ENCODE data around the gene QPCT. TPM values are rescaled to one million over a fixed set of nuclear protein-coding genes. Genes with fewer than 3 reads are reported as not detected.
A peak's percentile ranks its signal among the peaks of the same experiment; 100 is the strongest.

The QPCT gene
- total RNA-seq, 2 experiments from 2014 or later: 0.51 to 0.64 TPM

DNA sequence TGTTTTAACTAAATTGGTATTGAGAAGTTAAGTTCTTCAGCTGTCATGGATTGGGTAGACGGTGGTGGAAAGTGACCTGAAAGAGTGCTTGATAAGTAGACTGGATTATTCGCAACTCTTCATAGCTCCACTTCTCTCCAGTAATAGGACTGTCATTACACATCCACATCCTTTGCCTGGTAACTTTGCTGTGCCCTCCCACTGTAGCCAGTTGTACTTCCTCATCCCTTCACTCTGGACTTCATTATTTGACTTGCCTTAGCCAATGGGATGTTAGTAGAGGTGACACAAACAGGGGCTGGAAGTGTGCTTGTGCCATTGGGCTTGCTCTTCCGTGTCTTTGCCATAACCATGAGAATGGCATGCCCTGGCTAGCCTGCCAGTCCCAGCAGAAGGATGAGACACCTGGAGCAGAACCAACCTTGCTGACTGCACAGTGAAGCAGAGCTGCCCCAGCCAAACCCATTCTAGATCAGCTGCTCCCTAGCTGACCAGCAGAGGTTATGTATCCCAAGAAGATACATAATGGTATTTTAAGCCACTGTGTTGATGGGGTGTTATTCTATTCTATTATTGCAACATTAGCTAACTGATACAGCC, 16.9 kb downstream of the QPCT start:
- ChIA-PET POLR2A (no interaction called here), CTCF (interaction anchor here (1.0 to 2.4 kb wide), 4 partner anchors 12 to 35 kb away, joined by 3 to 6 read pairs (median 4); no protein-coding TSS in a partner anchor)
- intact Hi-C loops (cut with DNase I, micrococcal nuclease): no loop called here
- Mint-ChIP-seq H3K27me3 (peaks cover 46% of the 10 kb centered on the region), H3K36me3 (ENCODE audit: low read depth) (no peaks in the 10 kb centered on the region), H3K4me1 (no peaks in the 10 kb centered on the region), H3K4me3 (no peak overlapping the region), H3K9me3 (ENCODE audit: low read depth) (no peaks in the 10 kb centered on the region), H3K27ac (no peak overlapping the region)
- ATAC-seq (no peak), DNase-seq (no peak)

DNA sequence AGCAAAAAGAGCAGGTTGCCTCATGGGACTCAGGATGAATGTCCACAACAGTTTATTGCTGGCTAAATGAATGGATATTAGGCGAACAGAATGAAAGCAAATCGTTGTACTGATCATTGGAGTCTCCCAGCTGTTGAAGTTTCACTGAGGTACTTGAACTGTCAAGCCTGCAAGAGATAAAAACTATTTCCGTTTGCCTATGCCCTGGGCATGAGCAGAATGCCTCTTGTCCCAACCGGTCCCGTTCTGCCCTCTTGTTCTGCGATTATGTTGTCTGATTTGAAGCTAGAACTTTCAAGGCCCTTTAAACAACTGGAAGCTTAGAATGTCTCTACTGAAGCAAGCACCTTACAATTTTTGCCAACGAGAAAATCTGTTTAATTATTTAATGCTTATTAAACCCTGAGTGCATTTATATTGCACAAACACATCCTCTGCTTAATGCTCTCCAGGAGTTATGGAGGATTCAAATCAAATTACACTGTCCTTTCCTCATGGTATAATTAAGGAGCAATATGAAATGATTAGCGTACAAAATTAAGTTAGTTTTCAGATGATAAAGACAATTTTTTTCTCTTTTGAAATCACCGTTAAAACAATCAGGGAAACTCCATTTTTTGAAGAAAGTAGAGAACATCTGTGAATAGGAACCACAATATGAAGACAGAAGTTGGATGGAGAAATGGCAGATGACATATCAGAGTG, 17.7 kb downstream of the QPCT start:
- no peaks in the 10 kb centered on the region for H3K36me3 Mint-ChIP-seq (ENCODE audit: low read depth)
- no peaks in the 10 kb centered on the region for H3K9me3 Mint-ChIP-seq (ENCODE audit: low read depth)
- DNase-seq (no peak), ATAC-seq (no peak)
- H3K27ac Mint-ChIP-seq: no peak overlapping the region
- H3K4me1 Mint-ChIP-seq: no peaks in the 10 kb centered on the region
- CTCF ChIA-PET: interaction anchor here (0.8 to 2.4 kb wide), 4 partner anchors 12 to 34 kb away, joined by 3 to 6 read pairs (median 4); no protein-coding TSS in a partner anchor
- H3K27me3 Mint-ChIP-seq: peaks cover 45% of the 10 kb centered on the region
- POLR2A ChIA-PET: no interaction called here
- intact Hi-C loops (cut with DNase I, micrococcal nuclease): no loop called here
- H3K4me3 Mint-ChIP-seq: no peak overlapping the region

DNA sequence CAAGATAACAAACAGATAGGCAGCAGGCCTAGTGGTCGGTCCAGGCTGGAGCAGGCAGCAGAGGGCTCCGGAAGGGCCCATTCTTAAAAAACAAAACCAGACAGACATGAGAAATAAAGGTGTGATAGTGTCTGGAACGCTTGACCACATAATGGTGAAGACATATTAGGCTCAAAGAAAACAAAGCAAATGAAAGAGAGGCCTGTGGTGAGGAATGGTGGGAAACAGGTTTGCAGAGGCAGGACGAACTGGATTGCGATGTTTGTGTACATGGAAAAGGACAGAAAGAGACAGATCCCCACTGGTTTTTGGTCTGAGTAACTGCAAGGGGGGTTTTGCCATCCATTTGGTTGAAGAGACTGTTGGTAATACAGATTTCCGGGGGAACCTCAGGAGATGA, 19.9 kb downstream of the QPCT start:
- Mint-ChIP-seq H3K27me3 (peaks cover 39% of the 10 kb centered on the region), H3K9me3 (ENCODE audit: low read depth) (no peaks in the 10 kb centered on the region), H3K4me3 (no peak overlapping the region), H3K27ac (no peak overlapping the region), H3K36me3 (ENCODE audit: low read depth) (no peaks in the 10 kb centered on the region), H3K4me1 (no peaks in the 10 kb centered on the region)
- DNase-seq (no peak), ATAC-seq (no peak)
- ChIA-PET CTCF (no interaction called here), POLR2A (no interaction called here)
- intact Hi-C loops (cut with DNase I, micrococcal nuclease): no loop called here

DNA sequence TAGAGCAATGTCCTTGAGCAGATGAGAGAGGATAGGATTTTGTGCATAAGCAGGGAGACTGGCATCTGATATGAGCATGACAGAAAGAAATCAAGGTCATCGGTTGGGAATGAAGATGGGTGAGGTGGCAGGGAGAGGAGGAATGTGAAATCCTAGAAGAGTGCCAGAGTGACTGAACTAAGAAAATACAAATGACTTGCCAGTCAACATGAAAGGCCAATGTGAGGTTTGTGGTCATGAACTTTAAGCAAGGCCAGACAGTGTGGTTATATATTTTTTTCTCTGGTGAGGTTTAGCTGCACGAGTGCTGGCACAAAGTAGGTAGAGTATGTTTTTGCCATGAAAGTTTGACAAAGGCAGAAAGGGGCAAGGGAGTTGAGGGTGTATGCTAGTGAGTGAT, 21.2 kb downstream of the QPCT start:
- intact Hi-C loops (cut with DNase I, micrococcal nuclease): loop anchor here (1.0 to 2.0 kb wide), 3 partner anchors 21 to 41 kb away; partner anchors contain the start of genes PRKD3 (in 1 of the 2) and QPCT (in 1 of the 2)
- Mint-ChIP-seq H3K4me3 (no peak overlapping the region), H3K36me3 (ENCODE audit: low read depth) (no peaks in the 10 kb centered on the region), H3K27me3 (peaks cover 33% of the 10 kb centered on the region), H3K27ac (no peak overlapping the region), H3K9me3 (ENCODE audit: low read depth) (no peaks in the 10 kb centered on the region), H3K4me1 (no peaks in the 10 kb centered on the region)
- DNase-seq: peak; percentile 28
- ChIA-PET POLR2A (interaction anchor here (2.4 kb wide), 1 partner anchor 12 kb away, joined by 5 read pairs; no protein-coding TSS in a partner anchor), CTCF (interaction anchor here (2.7 kb wide), 1 partner anchor 10 kb away, joined by 18 read pairs; no protein-coding TSS in a partner anchor)
- peak; percentile 66 for ATAC-seq

DNA sequence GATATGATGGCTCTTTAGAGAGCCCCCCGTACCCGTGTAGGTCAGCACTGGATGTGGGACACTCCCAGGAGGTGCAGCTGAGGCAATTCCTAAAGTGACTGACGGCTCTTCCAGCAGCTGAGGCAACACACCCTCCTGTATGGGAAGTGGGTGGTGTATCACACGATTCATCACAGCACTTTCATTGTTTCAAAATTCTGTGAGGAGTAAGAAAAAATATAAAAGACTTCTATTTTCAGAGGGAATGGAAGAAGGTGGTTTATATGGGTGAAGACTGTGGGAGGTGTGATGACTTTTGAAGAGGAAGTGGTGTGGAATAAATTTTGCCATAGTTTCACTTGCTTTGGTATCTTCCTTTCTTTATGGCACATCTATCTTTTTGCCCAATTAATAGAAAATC, 22.3 kb downstream of the QPCT start:
- intact Hi-C loops (cut with DNase I, micrococcal nuclease): loop anchor here (1.0 to 2.0 kb wide), 4 partner anchors 10 to 42 kb away; partner anchors contain the start of genes PRKD3 (in 1 of the 2) and QPCT (in 1 of the 2)
- CTCF ChIA-PET: interaction anchor here (0.5 to 2.7 kb wide), 3 partner anchors 9 to 1107 kb away, joined by 4 to 18 read pairs (median 4); no protein-coding TSS in a partner anchor
- no peak overlapping the region for H3K27ac Mint-ChIP-seq
- H3K4me1 Mint-ChIP-seq: no peaks in the 10 kb centered on the region
- H3K9me3 Mint-ChIP-seq (ENCODE audit: low read depth): no peaks in the 10 kb centered on the region
- ATAC-seq (peak; percentile 43), DNase-seq (peak; percentile 40)
- H3K36me3 Mint-ChIP-seq (ENCODE audit: low read depth): no peaks in the 10 kb centered on the region
- H3K4me3 Mint-ChIP-seq: no peak overlapping the region
- POLR2A ChIA-PET: interaction anchor here (0.7 to 2.4 kb wide), 3 partner anchors 11 to 168 kb away, joined by 3 to 5 read pairs (median 4); no protein-coding TSS in a partner anchor
- peaks cover 30% of the 10 kb centered on the region for H3K27me3 Mint-ChIP-seq

DNA sequence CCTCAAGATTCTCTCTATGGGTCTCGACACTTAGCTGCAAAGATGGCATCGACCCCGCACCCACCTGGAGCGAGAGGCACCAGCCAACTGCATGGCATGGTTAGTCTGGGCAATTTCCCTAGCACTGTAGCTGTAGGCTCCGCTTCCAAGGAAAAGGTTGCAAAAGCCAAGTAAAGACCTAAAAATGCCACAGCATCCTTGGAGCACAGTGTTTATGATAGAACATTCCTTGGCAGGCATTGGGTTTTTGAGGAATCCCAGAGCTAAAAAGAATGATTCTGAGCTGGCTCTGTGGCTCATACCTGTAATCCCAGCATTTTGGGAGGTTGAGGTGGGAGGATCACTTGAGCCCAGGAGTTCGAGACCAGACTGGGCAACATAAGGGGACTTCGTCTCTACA, 22.9 kb downstream of the QPCT start:
- Mint-ChIP-seq H3K9me3 (ENCODE audit: low read depth) (no peaks in the 10 kb centered on the region), H3K27ac (no peak overlapping the region), H3K36me3 (ENCODE audit: low read depth) (no peaks in the 10 kb centered on the region), H3K27me3 (peaks cover 32% of the 10 kb centered on the region), H3K4me1 (no peaks in the 10 kb centered on the region), H3K4me3 (no peak overlapping the region)
- intact Hi-C loops (cut with DNase I, micrococcal nuclease): loop anchor here (1.0 to 2.0 kb wide), 4 partner anchors 9 to 43 kb away; partner anchors contain the start of genes PRKD3 (in 1 of the 2) and QPCT (in 1 of the 2)
- ChIA-PET CTCF (interaction anchor here (0.5 to 2.7 kb wide), 5 partner anchors 9 to 1107 kb away, joined by 3 to 18 read pairs (median 4); no protein-coding TSS in a partner anchor), POLR2A (interaction anchor here (0.6 to 2.4 kb wide), 2 partner anchors 9 to 10 kb away, joined by 4 to 5 read pairs; no protein-coding TSS in a partner anchor)
- DNase-seq (no peak), ATAC-seq (no peak)

DNA sequence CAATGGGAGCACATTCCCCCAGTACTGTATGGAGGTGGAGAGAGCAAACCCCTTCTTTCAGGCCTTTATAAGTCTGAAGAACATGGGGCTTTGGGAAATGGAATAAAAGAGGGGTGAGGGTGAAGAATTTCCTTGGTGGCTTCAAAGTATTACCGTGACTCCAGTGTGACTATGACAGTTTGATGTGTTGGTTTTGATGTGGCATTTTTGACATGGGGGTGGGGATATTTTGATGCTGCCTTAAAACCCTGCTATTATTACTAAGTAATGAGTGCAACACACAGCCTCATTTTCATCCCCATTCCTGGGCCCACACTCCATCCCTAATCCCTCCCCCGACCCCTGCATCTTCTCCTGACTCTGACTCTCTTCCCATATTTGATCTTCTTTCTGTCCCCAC, 23.6 kb downstream of the QPCT start:
- H3K9me3 Mint-ChIP-seq (ENCODE audit: low read depth): no peaks in the 10 kb centered on the region
- H3K36me3 Mint-ChIP-seq (ENCODE audit: low read depth): no peaks in the 10 kb centered on the region
- no peaks in the 10 kb centered on the region for H3K4me1 Mint-ChIP-seq
- intact Hi-C loops (cut with DNase I, micrococcal nuclease): loop anchor here (1.0 to 2.0 kb wide), 5 partner anchors 8 to 505 kb away; partner anchors contain the start of genes PRKD3 (in 1 of the 2) and QPCT (in 1 of the 2)
- ChIA-PET CTCF (interaction anchor here (0.6 to 2.7 kb wide), 5 partner anchors 8 to 349 kb away, joined by 3 to 18 read pairs (median 4); no protein-coding TSS in a partner anchor), POLR2A (interaction anchor here (0.6 kb wide), 1 partner anchor 9 kb away, joined by 4 read pairs; no protein-coding TSS in a partner anchor)
- DNase-seq: peak; percentile 34
- H3K27me3 Mint-ChIP-seq: peaks cover 32% of the 10 kb centered on the region
- ATAC-seq: peak; percentile 65
- H3K27ac Mint-ChIP-seq: no peak overlapping the region
- H3K4me3 Mint-ChIP-seq: no peak overlapping the region

DNA sequence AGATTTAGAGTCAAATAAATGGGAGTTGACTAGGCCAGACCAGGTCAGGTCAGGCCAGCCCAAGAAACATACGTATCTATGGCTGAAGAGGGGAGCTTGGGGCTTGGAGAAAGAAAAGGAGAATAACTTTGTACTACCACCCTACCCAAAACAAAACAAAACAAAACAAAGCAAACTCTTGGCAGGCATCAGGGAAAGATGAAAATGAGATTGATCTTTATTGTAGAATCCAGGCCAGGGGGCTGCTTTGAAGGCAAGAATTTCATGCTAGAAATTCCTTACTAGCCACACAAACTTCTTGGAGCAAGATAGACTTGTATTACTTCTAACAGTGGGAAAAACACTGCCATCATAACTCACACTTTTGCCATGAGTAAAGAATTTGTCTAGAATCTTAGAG, 26.2 kb downstream of the QPCT start:
- Mint-ChIP-seq H3K4me1 (peaks cover 6% of the 10 kb centered on the region), H3K4me3 (no peak overlapping the region), H3K27me3 (peaks cover 46% of the 10 kb centered on the region), H3K9me3 (ENCODE audit: low read depth) (no peaks in the 10 kb centered on the region), H3K36me3 (ENCODE audit: low read depth) (no peaks in the 10 kb centered on the region), H3K27ac (no peak overlapping the region)
- ChIA-PET CTCF (interaction anchor here (1.3 to 1.7 kb wide), 2 partner anchors 20 to 507 kb away, joined by 3 to 5 read pairs; no protein-coding TSS in a partner anchor), POLR2A (no interaction called here)
- no peak for DNase-seq
- ATAC-seq: no peak
- intact Hi-C loops (cut with DNase I, micrococcal nuclease): no loop called here

DNA sequence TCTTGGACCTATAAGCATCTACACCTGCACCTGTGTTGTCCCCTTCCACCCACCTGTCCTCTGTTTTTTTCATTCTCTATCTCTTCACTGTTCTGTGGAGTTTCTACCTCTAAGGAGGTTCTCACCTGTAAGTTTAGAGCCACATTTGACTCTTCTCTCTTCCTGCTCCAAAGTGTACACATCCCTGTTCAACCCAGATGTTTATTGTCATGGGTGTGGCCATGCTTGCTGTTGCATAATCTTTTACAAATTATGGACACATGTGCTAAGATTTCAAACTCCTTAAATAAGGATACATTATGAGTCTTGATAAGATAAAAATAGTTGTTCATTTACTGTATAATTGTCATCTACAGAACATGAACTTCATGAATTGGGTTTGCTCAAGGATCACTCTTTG, 27.6 kb downstream of the QPCT start:
- Mint-ChIP-seq H3K27ac (no peak overlapping the region), H3K9me3 (ENCODE audit: low read depth) (no peaks in the 10 kb centered on the region), H3K4me3 (no peak overlapping the region), H3K36me3 (ENCODE audit: low read depth) (no peaks in the 10 kb centered on the region), H3K27me3 (peaks cover 46% of the 10 kb centered on the region), H3K4me1 (peaks cover 20% of the 10 kb centered on the region)
- DNase-seq (no peak), ATAC-seq (no peak)
- intact Hi-C loops (cut with DNase I, micrococcal nuclease): no loop called here
- ChIA-PET CTCF (no interaction called here), POLR2A (no interaction called here)

DNA sequence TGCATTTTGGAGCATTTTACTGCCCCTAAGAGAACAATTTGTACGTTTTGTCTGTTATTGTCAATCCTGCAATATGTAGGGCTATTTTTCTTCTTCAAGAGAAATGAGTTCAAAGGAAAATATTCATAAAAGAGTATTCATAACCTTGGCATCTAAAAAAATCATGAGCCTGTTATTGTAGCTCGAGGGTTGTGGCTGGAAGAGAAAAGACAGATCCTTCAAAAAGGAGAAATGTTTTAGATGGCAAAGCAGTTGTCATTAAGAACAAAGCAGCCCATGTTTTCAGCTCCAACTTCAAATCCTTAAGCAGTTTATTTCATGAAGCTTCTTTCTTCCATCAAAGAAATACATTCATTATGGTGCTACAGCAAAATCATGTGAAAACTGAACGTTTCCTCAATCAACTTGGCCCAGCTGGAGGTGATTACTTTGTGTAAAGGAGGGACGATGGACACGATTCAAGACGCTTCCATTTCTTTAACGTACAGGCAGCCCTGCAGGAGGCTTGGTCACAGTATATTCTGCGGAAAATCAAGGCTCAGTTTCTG, 31.4 kb downstream of the QPCT start:
- ChIA-PET POLR2A (interaction anchor here (0.6 to 1.2 kb wide), 5 partner anchors 13 to 409 kb away, joined by 3 to 5 read pairs (median 3); partner anchors contain the start of genes QPCT and STRN), CTCF (interaction anchor here (0.6 to 6.6 kb wide), 10 partner anchors 9 to 519 kb away, joined by 3 to 47 read pairs (median 6); no protein-coding TSS in a partner anchor)
- Mint-ChIP-seq H3K4me3 (peak overlapping the region; percentile 44), H3K27me3 (peaks cover 52% of the 10 kb centered on the region), H3K36me3 (ENCODE audit: low read depth) (no peaks in the 10 kb centered on the region), H3K27ac (no peak overlapping the region), H3K9me3 (ENCODE audit: low read depth) (no peaks in the 10 kb centered on the region), H3K4me1 (peaks cover 34% of the 10 kb centered on the region)
- no peak for DNase-seq
- peak; percentile 5 for ATAC-seq
- intact Hi-C loops (cut with DNase I, micrococcal nuclease): loop anchor here (1.0 to 5.0 kb wide), 15 partner anchors 8 to 1751 kb away; partner anchors contain the start of genes CEBPZ (in 2 of the 2), NDUFAF7 (in 2 of the 2), CYP1B1 (in 1 of the 2) and QPCT (in 1 of the 2)

All from activated CD4-positive, alpha-beta T cell treated with anti-CD3 and anti-CD28 coated beads for 36 hours (primary cell).